ENCODE data around the gene MTMR4.
"Not testable (repeated sequence)": the region's sequence is repeated elsewhere in the genome, so short reads cannot be mapped to it uniquely, and the experiment has no call there.

- TF ChIP-seq CTCF (conservative IDR thresholded peaks at IDR 0.05); ZFX (IDR thresholded peaks at IDR 0.05): not testable (repeated sequence)
These were observed 11.3 kb downstream of the MTMR4 start for GRCh38 chr17:58503134-58503533.

Data from C4-2B (cell line).